ENCODE results near the gene DEUP1. TPM values are rescaled to one million over a fixed set of nuclear protein-coding genes. Genes with fewer than 3 reads are reported as not detected.

The DEUP1 gene
- total RNA-seq, 2 donors from 2014 or later = 0.29 TPM; not detected in 1

DNA sequence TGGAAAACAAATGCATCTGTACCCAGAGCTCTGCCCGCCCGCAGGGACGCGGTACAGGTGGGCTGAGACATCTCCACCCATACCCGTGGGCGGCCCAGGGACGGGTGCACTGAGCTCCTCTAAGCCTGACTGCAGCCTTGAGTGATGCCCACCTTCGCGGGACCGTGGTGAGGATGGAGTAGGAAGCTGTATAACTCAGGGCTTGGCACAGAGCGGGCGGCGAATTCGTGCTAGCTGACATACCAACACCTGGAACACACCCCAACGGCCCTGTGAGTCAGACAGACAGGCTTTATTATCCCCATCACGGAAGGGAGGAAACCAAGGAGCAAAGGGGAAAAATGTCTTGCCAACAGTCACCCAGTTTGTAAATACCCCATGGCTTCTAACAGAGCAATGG, 150.7 kb downstream of the DEUP1 start:
- no peak overlapping the region for H3K4me3 ChIP-seq

DNA sequence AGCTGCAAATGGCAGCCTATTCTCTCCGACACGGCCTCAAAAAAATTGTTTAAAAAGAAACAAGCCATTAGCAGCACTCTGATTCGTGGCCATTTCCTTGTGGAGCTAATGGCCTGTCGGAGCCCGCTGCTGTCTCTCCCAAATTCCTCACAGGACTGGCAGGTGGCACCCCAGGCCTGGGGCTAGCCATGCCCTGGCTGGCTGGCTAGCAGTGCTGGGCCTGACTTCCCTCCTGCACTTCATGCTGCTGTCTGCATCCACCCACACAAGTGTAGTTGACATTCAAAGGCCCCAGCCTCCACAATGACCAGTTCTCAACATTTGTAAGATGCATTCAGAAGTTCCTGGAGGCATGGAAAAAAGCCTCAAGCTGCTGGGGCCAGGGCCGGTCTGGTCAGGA, 151.2 kb downstream of the DEUP1 start:
- H3K9me3 ChIP-seq = no peaks in the 10 kb centered on the region
- TF ChIP-seq CTCF (IDR thresholded peaks at IDR 0.05) = no peak
- H3K4me1 ChIP-seq = peaks cover 5% of the 10 kb centered on the region
- peak overlapping the region; percentile 49 for H3K27ac ChIP-seq
- no peak overlapping the region for H3K9ac ChIP-seq (ENCODE audit: low read depth in 2 of 2, low read length in 2 of 2)
- intact Hi-C loops (cut with DNase I) = loop anchor here (5.0 kb wide), 1 partner anchor 61 kb away; the partner anchor contains the start of gene SMCO4
- no peak for DNase-seq
- H3K4me3 ChIP-seq = no peak overlapping the region
- H3K36me3 ChIP-seq = no peaks in the 10 kb centered on the region
- H3K27me3 ChIP-seq = no peaks in the 10 kb centered on the region

More for the DNA sequence above, 150.7 kb downstream of the DEUP1 start:
- no peak for TF ChIP-seq CTCF (IDR thresholded peaks at IDR 0.05)
- intact Hi-C loops (cut with DNase I) = loop anchor here (5.0 kb wide), 1 partner anchor 61 kb away; the partner anchor contains the start of gene SMCO4
- Histone ChIP-seq H3K36me3 (no peaks in the 10 kb centered on the region), H3K4me1 (peaks cover 5% of the 10 kb centered on the region), H3K9me3 (no peaks in the 10 kb centered on the region), H3K27me3 (no peaks in the 10 kb centered on the region), H3K27ac (peak overlapping the region; percentile 49), H3K9ac (ENCODE audit: low read depth in 2 of 2, low read length in 2 of 2) (no peak overlapping the region)
- peak; percentile 76 for DNase-seq

DNA sequence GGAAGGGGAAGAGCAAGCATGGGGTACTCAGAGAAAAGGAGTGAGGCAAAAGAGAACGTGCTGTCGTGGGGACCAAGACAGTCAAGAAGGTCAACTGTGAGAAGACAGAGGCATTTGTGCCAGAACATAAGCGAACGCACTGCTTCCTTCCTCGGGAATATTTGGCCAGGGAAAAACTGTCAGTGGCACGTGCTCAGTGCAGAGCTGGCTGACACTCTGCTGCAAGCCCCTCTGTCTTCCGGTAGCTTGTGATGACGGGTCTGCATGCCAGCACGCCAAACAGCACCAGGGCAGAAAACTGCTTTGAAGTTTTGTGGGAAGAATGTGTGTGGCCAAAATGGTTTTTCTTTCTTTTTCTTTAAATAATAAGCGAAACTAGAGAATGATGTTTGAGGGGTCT, 152.0 kb downstream of the DEUP1 start:
- intact Hi-C loops (cut with DNase I) = loop anchor here (5.0 kb wide), 1 partner anchor 60 kb away; the partner anchor contains the start of gene SMCO4

GRCh38 chr11:93484716-93485115, 154.2 kb downstream of the DEUP1 start:
- Histone ChIP-seq H3K27me3 (no peaks in the 10 kb centered on the region), H3K36me3 (no peaks in the 10 kb centered on the region), H3K9me3 (no peaks in the 10 kb centered on the region), H3K9ac (ENCODE audit: low read depth in 2 of 2, low read length in 2 of 2) (no peak overlapping the region), H3K4me1 (peaks cover 5% of the 10 kb centered on the region), H3K4me3 (no peak overlapping the region), H3K27ac (no peak overlapping the region)
- intact Hi-C loops (cut with DNase I) = loop anchor here (5.0 kb wide), 1 partner anchor 58 kb away; the partner anchor contains the start of gene SMCO4
- no peak for TF ChIP-seq CTCF (IDR thresholded peaks at IDR 0.05)
- DNase-seq = no peak

More for the DNA sequence above, 152.0 kb downstream of the DEUP1 start:
- no peak for TF ChIP-seq CTCF (IDR thresholded peaks at IDR 0.05)
- no peak overlapping the region for H3K9ac ChIP-seq (ENCODE audit: low read depth in 2 of 2, low read length in 2 of 2)
- no peaks in the 10 kb centered on the region for H3K36me3 ChIP-seq
- H3K9me3 ChIP-seq = no peaks in the 10 kb centered on the region
- DNase-seq = no peak
- H3K4me1 ChIP-seq = peaks cover 5% of the 10 kb centered on the region
- no peak overlapping the region for H3K4me3 ChIP-seq
- H3K27me3 ChIP-seq = no peaks in the 10 kb centered on the region
- no peak overlapping the region for H3K27ac ChIP-seq

GRCh38 chr11:93485983-93486382, 155.4 kb downstream of the DEUP1 start:
- H3K36me3 ChIP-seq = no peaks in the 10 kb centered on the region
- TF ChIP-seq CTCF (IDR thresholded peaks at IDR 0.05) = no peak
- intact Hi-C loops (cut with DNase I) = no loop called here
- H3K4me1 ChIP-seq = peaks cover 5% of the 10 kb centered on the region
- DNase-seq = no peak
- H3K4me3 ChIP-seq = no peak overlapping the region
- H3K9me3 ChIP-seq = no peaks in the 10 kb centered on the region
- no peak overlapping the region for H3K9ac ChIP-seq (ENCODE audit: low read depth in 2 of 2, low read length in 2 of 2)
- no peak overlapping the region for H3K27ac ChIP-seq
- no peaks in the 10 kb centered on the region for H3K27me3 ChIP-seq
